Endometrial microvascular endothelial cells (primary cell): ENCODE results near the gene ZNF761. TPM values are rescaled to one million over a fixed set of nuclear protein-coding genes. Genes with fewer than 3 reads are reported as not detected.
"Not testable (repeated sequence)": the region's sequence is repeated elsewhere in the genome, so short reads cannot be mapped to it uniquely, and the experiment has no call there.

Experiments
- in situ Hi-C: cut with HindIII; loops from 2 replicates; pipeline ENCODE4 v1.10.0; 2017; ENCODE audit warnings: low sequenced_read_pairs, low pct_unique_long_range_greater_than_20kb; ENCODE audit errors: inconsistent ontology term
- total RNA-seq: library from RNA; depleted of rRNA; stranded (reverse); fragments of >200 nt; gene quantifications from one replicate; pipeline ENCODE4 v1.2.3, GENCODE V29; 2015; ENCODE audit errors: inconsistent ontology term

The ZNF761 gene
- total RNA-seq, 1 donor from 2014 or later, result 10.4 TPM

DNA sequence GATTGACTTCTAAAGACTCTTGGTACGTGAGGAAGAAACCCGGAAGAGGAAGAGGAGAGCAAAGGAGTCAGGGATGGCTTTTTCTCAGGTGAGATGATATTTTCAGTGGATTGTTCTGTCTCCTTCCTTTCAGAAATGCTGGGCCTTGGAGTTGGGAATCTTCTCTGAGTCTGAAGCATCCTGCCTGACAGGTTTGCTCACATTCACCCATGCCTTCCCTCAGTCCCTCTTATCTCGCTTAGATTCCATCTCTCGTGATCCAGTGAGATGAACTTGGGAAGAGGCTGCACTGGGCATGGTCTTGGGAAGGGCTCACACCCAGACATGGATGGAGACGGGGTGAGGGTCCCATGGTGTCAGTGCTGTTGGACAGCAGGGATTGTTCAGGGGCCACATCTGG lies 15.4 kb downstream of the ZNF761 start:
- in situ Hi-C loops, result not testable (repeated sequence)

GRCh38 chr19:53455828-53456227 lies 24.0 kb downstream of the ZNF761 start:
- in situ Hi-C loops, result no loop called here

DNA sequence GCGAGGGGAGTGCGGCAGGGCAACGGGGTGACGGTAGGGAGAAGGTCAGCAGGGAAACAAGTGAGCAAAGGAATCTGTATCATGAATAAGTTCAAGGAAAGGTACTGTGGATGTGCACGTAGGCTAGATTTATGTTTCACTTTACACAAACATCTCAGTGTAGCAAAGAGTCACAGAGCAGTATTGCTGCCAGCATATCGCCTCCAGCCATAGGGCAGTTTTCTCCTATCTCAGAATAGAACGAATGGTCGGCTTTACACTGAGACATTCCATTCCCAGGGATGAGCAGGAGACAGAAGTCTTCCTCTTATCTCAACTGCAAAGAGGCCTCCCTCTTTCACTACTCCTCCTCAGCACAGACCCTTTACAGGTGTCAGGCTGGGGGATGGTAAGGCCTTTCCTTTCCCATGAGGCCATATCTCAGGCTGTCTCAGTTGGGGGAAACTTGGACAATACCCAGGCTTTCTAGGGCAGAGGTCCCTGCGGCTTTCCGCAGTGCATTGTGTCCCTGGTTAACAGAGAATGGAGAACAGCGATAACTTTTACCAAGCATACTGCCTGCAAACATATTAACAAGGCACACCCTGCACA lies 28.4 kb downstream of the ZNF761 start:
- in situ Hi-C loops, result not testable (repeated sequence)

GRCh38 chr19:53461866-53462265 lies 30.1 kb downstream of the ZNF761 start:
- in situ Hi-C loops, result no loop called here

GRCh38 chr19:53462861-53463260 lies 31.1 kb downstream of the ZNF761 start:
- in situ Hi-C loops, result no loop called here

DNA sequence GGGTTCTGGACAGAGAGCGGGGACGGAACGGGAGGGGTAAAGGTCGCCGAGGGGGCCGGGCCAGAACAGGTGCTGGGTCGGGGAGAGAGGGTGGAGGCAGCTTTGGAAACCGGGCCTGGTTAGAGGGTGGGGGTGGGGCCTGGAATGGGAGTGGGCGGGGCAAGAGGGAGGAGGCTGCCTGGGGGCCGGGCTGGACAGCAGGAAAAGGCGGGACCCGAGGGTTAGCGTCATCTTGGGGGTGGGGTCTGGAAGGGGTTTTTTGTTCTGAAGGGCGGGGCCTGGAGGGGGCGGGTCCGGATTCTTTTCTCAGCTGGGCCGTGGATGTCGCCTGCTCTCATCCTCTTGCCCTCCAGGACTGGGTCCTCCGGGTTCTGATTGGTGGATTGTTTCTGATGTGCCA lies 31.5 kb downstream of the ZNF761 start:
- in situ Hi-C loops, result no loop called here

DNA sequence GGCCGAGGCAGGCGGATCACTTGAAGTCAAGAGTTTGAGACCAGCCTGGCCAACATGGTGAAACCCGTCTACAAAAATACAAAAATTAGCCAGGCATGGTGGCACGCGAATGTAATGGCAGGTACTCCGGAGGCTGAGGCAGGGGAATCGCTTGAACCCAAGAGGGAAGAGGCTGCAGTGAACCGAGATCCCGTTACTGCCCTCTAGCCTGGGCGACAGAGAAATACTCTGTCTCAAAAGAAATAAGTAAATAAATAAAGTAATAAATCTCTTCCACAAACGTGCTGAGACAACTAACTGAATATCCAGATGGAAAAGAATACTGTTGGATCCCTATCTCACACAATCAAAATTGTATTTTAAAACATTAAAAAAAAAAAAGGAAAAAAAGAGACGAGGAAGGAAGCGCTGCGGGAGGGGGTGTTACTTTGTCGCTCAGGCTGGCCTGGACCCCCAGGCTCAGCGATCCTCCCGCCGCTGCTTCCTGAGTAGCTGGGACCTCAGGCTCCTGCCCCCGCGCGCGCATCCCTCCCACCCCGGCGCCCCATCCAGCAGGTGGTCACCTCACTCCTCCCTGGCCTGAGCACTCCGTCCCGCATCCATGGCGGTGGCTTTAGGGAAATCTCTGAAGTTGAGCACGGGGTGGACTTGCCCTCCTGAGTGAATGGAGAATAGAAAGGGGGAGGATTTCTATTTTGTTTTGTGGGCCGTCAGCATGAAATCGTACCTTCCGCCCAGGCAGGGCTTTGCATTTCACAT lies 35.1 kb downstream of the ZNF761 start:
- in situ Hi-C loops, result no loop called here

GRCh38 chr19:53467485-53468262 lies 35.9 kb downstream of the ZNF761 start, which contains the start of gene ZNF813:
Gene ZNF813, plus strand, starts transcription at chr19:53467733. Its CDS starts 16,090 bp downstream, at chr19:53483823.
- in situ Hi-C loops, result no loop called here

- in situ Hi-C loops, result not testable (repeated sequence)
These were observed 36.8 kb downstream of the ZNF761 start for GRCh38 chr19:53468628-53469027.

- in situ Hi-C loops, result no loop called here
These were observed 40.1 kb downstream of the ZNF761 start for GRCh38 chr19:53471916-53472315.

DNA sequence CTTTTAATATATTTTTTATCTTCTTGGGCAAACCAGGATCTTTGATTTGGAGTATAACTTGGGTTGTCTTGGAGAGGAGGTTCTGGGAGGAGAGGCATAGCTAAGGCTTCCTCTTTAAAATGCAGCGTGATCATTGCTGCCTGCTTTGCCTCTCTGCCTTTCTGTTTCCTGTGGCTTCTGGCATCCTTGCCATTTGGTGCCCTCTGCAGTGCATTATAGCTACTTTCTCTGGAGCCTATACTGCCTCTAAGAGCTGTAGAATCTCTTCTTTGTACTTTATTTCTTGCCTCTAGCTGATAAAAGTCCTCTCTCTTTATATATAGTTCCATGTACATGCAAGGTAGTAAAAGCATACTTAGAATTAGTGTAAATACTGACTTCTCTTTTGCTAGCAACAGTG lies 43.0 kb downstream of the ZNF761 start:
- in situ Hi-C loops, result not testable (repeated sequence)

DNA sequence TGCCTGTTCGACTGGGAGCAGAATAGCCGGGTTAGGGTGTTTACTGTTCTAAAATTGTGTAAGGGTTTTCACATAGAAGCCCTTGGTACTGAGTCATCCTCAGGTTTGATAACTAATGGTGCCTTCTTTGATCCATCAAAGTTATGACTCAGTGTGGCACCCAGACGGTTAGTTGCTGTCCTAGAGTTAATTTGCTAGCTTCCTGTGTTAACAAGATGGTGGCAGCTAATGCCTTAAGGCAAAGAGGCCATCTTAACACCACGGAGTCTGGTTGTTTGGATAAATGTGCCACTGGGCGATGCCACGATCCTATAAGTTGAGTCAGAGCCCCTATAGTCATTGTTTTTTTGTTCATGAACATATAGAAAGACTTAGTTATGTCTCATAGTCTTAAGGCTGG lies 43.7 kb downstream of the ZNF761 start:
- in situ Hi-C loops, result not testable (repeated sequence)

- in situ Hi-C loops, result not testable (repeated sequence)
These were observed 52.0 kb downstream of the ZNF761 start for GRCh38 chr19:53483751-53484150.

DNA sequence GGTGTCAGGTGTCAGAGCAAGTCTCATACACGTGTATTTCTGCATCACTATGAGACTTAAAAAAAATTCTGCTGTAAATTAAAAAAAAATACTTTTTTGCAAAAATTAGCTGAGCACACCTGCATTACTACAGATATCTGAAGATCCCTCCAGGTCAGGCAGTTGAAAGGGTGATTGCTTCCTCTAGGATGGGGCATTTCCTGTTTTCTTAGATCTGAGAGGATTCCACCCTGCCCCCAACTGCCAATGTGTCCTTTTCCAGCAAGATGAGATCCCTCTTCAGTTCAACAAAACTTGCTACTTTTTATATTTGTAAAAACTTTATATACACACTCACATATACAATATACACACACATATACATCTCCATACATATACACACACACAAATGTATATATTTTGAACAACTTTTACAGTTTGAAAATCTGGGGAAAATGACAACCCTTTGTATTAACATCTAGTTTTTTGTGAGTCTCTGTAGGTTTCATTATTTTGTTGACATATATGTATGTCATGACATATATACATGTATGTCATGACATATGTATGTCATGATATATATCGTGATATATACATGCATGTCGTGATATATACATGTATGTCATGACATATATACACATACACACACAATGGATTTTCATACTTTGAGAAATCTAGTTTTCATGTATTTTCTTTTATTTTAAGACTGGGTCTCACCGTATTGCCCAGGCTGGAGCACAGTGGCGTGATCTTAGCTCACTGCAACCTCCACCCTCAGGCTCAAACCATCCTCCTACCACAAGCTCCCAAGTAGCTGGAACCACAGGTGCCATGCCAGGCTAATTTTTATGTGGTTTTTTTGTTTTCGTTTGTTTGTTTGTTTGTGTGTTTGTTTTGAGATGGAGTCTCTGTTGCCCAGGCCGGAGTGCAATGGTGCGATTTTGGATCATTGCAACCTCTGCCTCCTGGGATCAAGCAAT lies 53.5 kb downstream of the ZNF761 start:
- in situ Hi-C loops, result no loop called here

DNA sequence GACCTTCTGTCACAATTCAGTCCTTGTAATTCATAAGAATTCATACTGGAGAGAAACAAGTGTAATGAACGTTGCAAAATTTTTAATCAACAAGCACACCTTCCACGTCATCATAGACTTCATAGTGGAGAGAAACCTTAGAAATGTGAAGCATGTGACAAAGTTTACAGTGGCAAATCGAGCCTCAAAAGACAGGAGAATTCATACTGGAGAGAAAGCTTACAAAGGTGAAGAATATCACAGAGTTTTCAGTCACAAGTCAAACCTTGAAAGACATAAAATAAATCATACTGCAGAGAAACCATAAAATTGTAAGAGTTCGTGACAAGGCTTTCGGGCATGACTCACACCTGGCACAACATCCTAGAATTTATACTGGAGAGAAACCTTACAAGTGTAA lies 60.4 kb downstream of the ZNF761 start:
- in situ Hi-C loops, result no loop called here

DNA sequence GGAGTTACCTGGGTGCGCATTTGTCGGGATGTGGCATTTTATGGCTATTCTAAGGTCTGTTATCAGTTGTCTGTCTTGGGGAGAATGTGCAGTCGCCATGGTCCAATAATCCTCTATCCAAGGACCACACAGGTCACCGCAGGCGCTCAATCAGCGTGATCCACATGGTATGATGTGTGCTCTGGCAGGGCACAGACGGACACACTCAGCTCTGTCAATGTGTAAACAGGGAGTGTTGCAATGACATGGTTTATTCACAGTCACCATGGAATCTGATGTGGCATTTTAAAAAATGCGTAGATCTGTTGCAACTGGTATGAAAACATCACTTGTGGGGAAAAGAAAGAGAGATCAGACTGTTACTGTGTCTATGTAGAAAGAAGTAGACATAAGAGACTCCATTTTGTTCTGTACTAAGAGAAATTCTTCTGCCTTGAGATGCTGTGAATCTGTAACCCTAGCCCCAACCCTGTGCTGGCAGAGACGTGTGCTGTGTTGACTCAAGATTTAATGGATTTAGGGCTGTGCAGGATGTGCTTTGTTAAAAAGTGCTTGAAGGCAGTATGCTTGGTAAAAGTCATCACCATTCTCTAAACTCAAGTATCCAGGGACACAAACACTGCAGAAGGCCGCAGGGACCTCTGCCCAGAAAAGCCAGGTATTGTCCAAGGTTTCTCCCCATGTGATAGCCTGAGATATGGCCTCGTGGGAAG lies 65.7 kb downstream of the ZNF761 start:
- in situ Hi-C loops, result not testable (repeated sequence)

- in situ Hi-C loops, result not testable (repeated sequence)
These were observed 66.2 kb downstream of the ZNF761 start for GRCh38 chr19:53498024-53498395.

DNA sequence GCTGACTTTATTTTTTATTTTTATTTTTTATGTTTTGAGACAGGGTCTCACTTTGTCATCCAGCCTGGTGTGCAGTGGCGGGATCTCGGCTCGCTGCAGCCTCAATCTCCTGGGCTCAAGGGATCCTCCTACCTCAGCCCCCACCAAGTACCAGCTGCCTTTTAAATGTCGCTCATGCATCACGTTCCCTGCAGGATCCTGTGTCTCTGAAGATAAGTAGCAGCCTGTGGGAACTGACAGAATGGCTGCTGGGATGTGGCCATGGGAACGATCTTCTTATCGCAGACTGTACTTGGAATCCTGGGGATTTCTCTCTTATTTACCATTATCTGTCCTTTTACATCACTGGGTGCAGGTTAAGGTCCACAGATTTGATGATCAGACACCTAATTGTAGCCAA lies 71.4 kb downstream of the ZNF761 start:
- in situ Hi-C loops, result not testable (repeated sequence)
